IMR-90 (cell line): ENCODE data around the gene GGTA1. TPM values are rescaled to one million over a fixed set of nuclear protein-coding genes. Genes with fewer than 3 reads are reported as not detected.

Experiments used
- ATAC-seq: fragments of 200-7000 bp; cut with Tn5 transposase; 2 replicates; pipeline ENCODE4 v1.9.1; 2020; ENCODE audit warnings: low read depth, mild to moderate bottlenecking, moderate library complexity
- BruUV-seq: library from RNA; stranded (reverse); fragments of 400-500 nt; replicated peaks from 2 replicates; lab custom pipeline; 2021; lab: Mats Ljungman, UMichigan
- CTCF ChIA-PET: fragments of 300-600 bp; formaldehyde crosslinking; extraction: SDS; loops from one replicate; lab custom pipeline; 2021; ENCODE audit warnings: antibody characterized with exemption; lab: Yijun Ruan, JAX
- POLR2A ChIA-PET: fragments of 300-600 bp; sonication (Branson Sonifier 250); formaldehyde crosslinking; loops from one replicate; lab custom pipeline; 2022; ENCODE audit warnings: antibody characterized with exemption; ENCODE audit not compliant: unreplicated experiment; lab: Charles Lee
- DNase-seq: peaks from one replicate; pipeline ENCODE4 v3.0.0; 2013
- H2AFZ ChIP-seq: replicated peaks from 2 replicates; pipeline ENCODE3; 2013; ENCODE audit warnings: low read length, mild to moderate bottlenecking; ENCODE audit not compliant: poor library complexity
- H2AK5ac ChIP-seq: 2 replicates; pipeline ENCODE4 v1.6.1; 2013; ENCODE audit warnings: low read depth, low read length, inconsistent platforms
- H2AK9ac ChIP-seq: replicated peaks from 2 replicates; pipeline ENCODE3; 2013; ENCODE audit warnings: mild to moderate bottlenecking, low read depth, low read length, moderate library complexity; ENCODE audit not compliant: poor library complexity
- H2BK120ac ChIP-seq: 2 replicates; pipeline ENCODE4 v1.6.1; 2013; ENCODE audit warnings: low read depth, low read length, inconsistent platforms
- H2BK15ac ChIP-seq: 3 replicates; pipeline ENCODE4 v1.6.1; 2013; ENCODE audit warnings: low read depth, low read length, inconsistent platforms
- H2BK20ac ChIP-seq: 2 replicates; pipeline ENCODE4 v1.6.1; 2013; ENCODE audit warnings: low read depth, mild to moderate bottlenecking, inconsistent platforms, low read length, moderate library complexity
- H2BK5ac ChIP-seq: 2 replicates; pipeline ENCODE4 v1.6.1; 2013; ENCODE audit warnings: mild to moderate bottlenecking, low read depth, low read length, inconsistent platforms; ENCODE audit not compliant: poor library complexity, severe bottlenecking
- H3K14ac ChIP-seq: replicated peaks from 2 replicates; pipeline ENCODE4 v1.6.1; 2013; ENCODE audit warnings: low read depth, low read length, inconsistent platforms
- H3K18ac ChIP-seq: 2 replicates; pipeline ENCODE4 v1.6.1; 2013; ENCODE audit warnings: low read depth, low read length, control low read depth
- H3K23ac ChIP-seq: 2 replicates; pipeline ENCODE4 v1.6.1; 2013; ENCODE audit warnings: low read depth, low read length, inconsistent platforms
- H3K27ac ChIP-seq: 2 replicates; pipeline ENCODE4 v1.5.1; 2013; ENCODE audit warnings: mild to moderate bottlenecking, control low read depth, low read length; ENCODE audit not compliant: insufficient read depth
- H3K27me3 ChIP-seq: 2 replicates; pipeline ENCODE4 v1.6.1; 2013; ENCODE audit warnings: low read length; ENCODE audit not compliant: control insufficient read depth, insufficient read depth
- H3K36me3 ChIP-seq: 2 replicates; pipeline ENCODE4 v1.6.1; 2013; ENCODE audit warnings: low read length, mixed read lengths; ENCODE audit not compliant: control insufficient read depth, insufficient read depth
- H3K4ac ChIP-seq: 2 replicates; pipeline ENCODE4 v1.6.1; 2013; ENCODE audit warnings: low read depth, low read length, inconsistent platforms
- H3K4me1 ChIP-seq: 2 replicates; pipeline ENCODE4 v1.6.1; 2013; ENCODE audit warnings: low read length, mixed read lengths; ENCODE audit not compliant: control insufficient read depth, insufficient read depth
- H3K4me2 ChIP-seq: 2 replicates; pipeline ENCODE4 v1.6.1; 2013; ENCODE audit warnings: low read depth, mild to moderate bottlenecking, control low read depth, low read length, moderate library complexity
- H3K4me3 ChIP-seq: 2 replicates; pipeline ENCODE4 v1.5.1; 2013; ENCODE audit warnings: low read depth, mild to moderate bottlenecking, control low read depth, low read length, moderate library complexity; ENCODE audit not compliant: insufficient read depth
- H3K56ac ChIP-seq: 2 replicates; pipeline ENCODE4 v1.6.1; 2013; ENCODE audit warnings: low read length, inconsistent platforms; ENCODE audit not compliant: insufficient read depth; ENCODE audit errors: extremely low read depth
- H3K79me1 ChIP-seq, 2 experiments: 2 replicates each; pipeline ENCODE4 v1.6.1; 2013; ENCODE audit warnings: low read length in 2 of 2, inconsistent platforms in 1 of 2, low read depth in 1 of 2
- H3K9ac ChIP-seq: 2 replicates; pipeline ENCODE4 v1.6.1; 2013; ENCODE audit warnings: low read depth, low read length, control low read depth
- H3K9me1 ChIP-seq: 2 replicates; pipeline ENCODE4 v1.6.1; 2013; ENCODE audit warnings: low read length, inconsistent platforms; ENCODE audit not compliant: insufficient read depth
- H3K9me3 ChIP-seq: 2 replicates; pipeline ENCODE4 v1.6.1; 2013; ENCODE audit warnings: low read length; ENCODE audit not compliant: control insufficient read depth, insufficient read depth
- H4K20me1 ChIP-seq: 2 replicates; pipeline ENCODE4 v1.6.1; 2013; ENCODE audit warnings: low read length, inconsistent platforms; ENCODE audit not compliant: insufficient read depth
- H4K5ac ChIP-seq: 2 replicates; pipeline ENCODE4 v1.6.1; 2013; ENCODE audit warnings: mild to moderate bottlenecking, low read depth, low read length, control low read depth
- H4K8ac ChIP-seq, 2 experiments: 2 replicates each; pipeline ENCODE4 v1.6.1; 2013; ENCODE audit warnings: low read depth in 2 of 2, low read length in 2 of 2, control low read depth in 1 of 2, inconsistent platforms in 1 of 2
- H4K91ac ChIP-seq: 2 replicates; pipeline ENCODE4 v1.6.1; 2013; ENCODE audit warnings: low read depth, low read length, inconsistent platforms; ENCODE audit not compliant: insufficient read depth
- BHLHE40 ChIP-seq: fragments of 150-350 bp; IDR thresholded peaks from 2 replicates; pipeline ENCODE4 v1.6.1; 2016; ENCODE audit warnings: mild to moderate bottlenecking, low read depth, low read length
- CEBPB ChIP-seq: IDR thresholded peaks from 2 replicates; pipeline ENCODE4 v1.6.1; 2012; ENCODE audit warnings: low read depth, low read length, improper control_type of control experiment
- CHD1 ChIP-seq: IDR thresholded peaks from 2 replicates; pipeline ENCODE4 v1.6.1; 2012; ENCODE audit warnings: low read depth, low read length, improper control_type of control experiment
- ELK1 ChIP-seq: fragments of 150-350 bp; IDR thresholded peaks from 2 replicates; pipeline ENCODE4 v1.6.1; 2016; ENCODE audit warnings: low read depth, mild to moderate bottlenecking, low read length, moderate library complexity, borderline replicate concordance
- FOS ChIP-seq: fragments of 150-350 bp; IDR thresholded peaks from 2 replicates; pipeline ENCODE4 v1.6.1; 2016; ENCODE audit warnings: low read depth, low read length
- MAFK ChIP-seq: IDR thresholded peaks from 2 replicates; pipeline ENCODE4 v1.6.1; 2012; ENCODE audit warnings: low read depth, low read length, improper control_type of control experiment
- MAZ ChIP-seq: IDR thresholded peaks from 2 replicates; pipeline ENCODE4 v1.6.1; 2012; ENCODE audit warnings: low read depth, mild to moderate bottlenecking, low read length, improper control_type of control experiment, moderate library complexity, borderline replicate concordance
- MXI1 ChIP-seq: IDR thresholded peaks from 2 replicates; pipeline ENCODE4 v1.6.1; 2012; ENCODE audit warnings: low read depth, mild to moderate bottlenecking, low read length, moderate library complexity, borderline replicate concordance
- NFE2L2 ChIP-seq: fragments of 150-350 bp; IDR thresholded peaks from 2 replicates; pipeline ENCODE4 v1.6.1; 2016; ENCODE audit warnings: low read depth, mild to moderate bottlenecking, low read length
- POLR2A ChIP-seq: IDR thresholded peaks from 2 replicates; pipeline ENCODE4 v1.6.1; 2012; ENCODE audit warnings: mild to moderate bottlenecking, low read depth, low read length
- RCOR1 ChIP-seq: IDR thresholded peaks from 2 replicates; pipeline ENCODE4 v1.6.1; 2012; ENCODE audit warnings: mild to moderate bottlenecking, low read length, improper control_type of control experiment; ENCODE audit not compliant: insufficient replicate concordance
- RFX5 ChIP-seq: IDR thresholded peaks from 2 replicates; pipeline ENCODE4 v1.8.0; 2012; ENCODE audit warnings: low read depth, mild to moderate bottlenecking, low read length, moderate library complexity
- SMC3 ChIP-seq: fragments of 150-350 bp; IDR thresholded peaks from 2 replicates; pipeline ENCODE4 v1.6.1; 2016; ENCODE audit warnings: low read depth, mild to moderate bottlenecking, antibody characterized with exemption, low read length, moderate library complexity
- USF2 ChIP-seq: fragments of 150-350 bp; IDR thresholded peaks from 2 replicates; pipeline ENCODE4 v1.6.1; 2017; ENCODE audit warnings: mild to moderate bottlenecking, antibody characterized with exemption, low read length, low read depth
- WGBS, 2 experiments: methylation state at CpG; one replicate each; pipeline versions ENCODE4 v1.1.5 to v1.1.7; 2013; ENCODE audit warnings: missing lambda C conversion rate in 2 of 2; ENCODE audit not compliant: insufficient read length in 1 of 2; ENCODE audit errors: extremely low coverage in 2 of 2; 5-methylcytosine and 5-hydroxymethylcytosine counted together
- dilution Hi-C: fragments of 300-500 bp; cut with HindIII; formaldehyde crosslinking; loops from one replicate; pipeline ENCODE4 v1.14.3; 2018; ENCODE audit warnings: low sequenced_read_pairs; ENCODE audit not compliant: unreplicated experiment
- in situ Hi-C: fragments of 300-500 bp; cut with MboI; formaldehyde crosslinking; loops from 3 replicates; pipeline ENCODE4 v1.14.3; 2019; ENCODE audit warnings: low sequenced_read_pairs, inconsistent platforms, mixed read lengths
- intact Hi-C: fragments of 100-400 bp; cut with micrococcal nuclease; formaldehyde crosslinking; loops from 2 replicates; pipeline ENCODE4 v1.10.0; 2022
- polyA plus RNA-seq, 3 experiments: library from polyadenylated mRNA; depleted of rRNA; stranded (reverse); fragments of >200 nt; gene quantifications; 2 replicates each; pipeline ENCODE4 v1.2.3, GENCODE V29; 2012; ENCODE audit warnings: low replicate concordance in 1 of 3
- total RNA-seq: library from RNA; depleted of rRNA; stranded (reverse); fragments of >200 nt; gene quantifications from 2 replicates; pipeline ENCODE4 v1.2.3, GENCODE V29; 2012

The GGTA1 gene
- total and polyA plus RNA-seq, 2 of the 4 experiments (the other 2 are of a cell fraction): not detected

GRCh38 chr9:121499177-121499426 is 542 bp downstream of the GGTA1 start:
- Histone ChIP-seq H4K91ac (no peak overlapping the region), H2AK9ac (peak overlapping the region; percentile 73), H3K4me2 (peak overlapping the region; percentile 73), H2BK120ac (no peak overlapping the region), H2BK5ac (no peak overlapping the region), H2BK20ac (no peak overlapping the region), H4K8ac (no peak overlapping the region), H3K27ac (no peak overlapping the region), H3K9me3 (peaks cover 2% of the 10 kb centered on the region; the same call in 1 of the 2 replicates), H3K4me3 (peak overlapping the region; percentile 33), H4K20me1 (0 out of 2 replicates have a peak, but pooled peaks cover 4% of the 10 kb centered on the region), H4K5ac (no peak overlapping the region), H3K23ac (0 out of 2 replicates have a peak overlapping the region, but pooled peaks have one; percentile 65), H3K4me1 (peaks cover 5% of the 10 kb centered on the region; the same call in 1 of the 2 replicates), H3K4ac (no peak overlapping the region), H2AFZ (peak overlapping the region; percentile 93), H3K79me1 (no peaks in the 10 kb centered on the region), H3K27me3 (peaks cover 41% of the 10 kb centered on the region), H3K56ac (no peak overlapping the region), H2AK5ac (no peak overlapping the region), H3K18ac (no peak overlapping the region), H3K14ac (no peak overlapping the region), H3K9ac (no peak overlapping the region), H3K36me3 (no peaks in the 10 kb centered on the region), H2BK15ac (no peak overlapping the region), H3K9me1 (no peaks in the 10 kb centered on the region)
- in situ Hi-C loops: no loop called here
- ATAC-seq (peak; percentile 5), DNase-seq (no peak)
- TF ChIP-seq USF2 (no peak), CEBPB (no peak), FOS (no peak), NFE2L2 (no peak), BHLHE40 (no peak), ELK1 (no peak), MAZ (no peak), MXI1 (no peak), RFX5 (no peak), MAFK (no peak), CHD1 (no peak), POLR2A (no peak), RCOR1 (no peak), SMC3 (no peak)
- dilution Hi-C loops: no loop called here
- intact Hi-C loops: no loop called here
- POLR2A ChIA-PET: interaction anchor here (0.5 to 0.6 kb wide), 2 partner anchors 18 to 100 kb away, joined by 3 to 4 read pairs; no protein-coding TSS in a partner anchor
- BruUV-seq: no TSS peak
- CTCF ChIA-PET: no interaction called here
- WGBS, 2 experiments: 0% methylated on average over 2 of the region's 8 CpGs; no CpG with 5 or more reads in 1 of the 2 experiments
